HL-60/S4 (cell line): ENCODE results near the gene ST3GAL4.
"Not testable (repeated sequence)": the region's sequence is repeated elsewhere in the genome, so short reads cannot be mapped to it uniquely, and the experiment has no call there.

Experiments
- in situ Hi-C: fragments of 300-500 bp; cut with MboI; formaldehyde crosslinking; loops from 2 replicates; pipeline ENCODE4 v1.14.3; 2022; ENCODE audit warnings: low sequenced_read_pairs

The ST3GAL4 gene

DNA sequence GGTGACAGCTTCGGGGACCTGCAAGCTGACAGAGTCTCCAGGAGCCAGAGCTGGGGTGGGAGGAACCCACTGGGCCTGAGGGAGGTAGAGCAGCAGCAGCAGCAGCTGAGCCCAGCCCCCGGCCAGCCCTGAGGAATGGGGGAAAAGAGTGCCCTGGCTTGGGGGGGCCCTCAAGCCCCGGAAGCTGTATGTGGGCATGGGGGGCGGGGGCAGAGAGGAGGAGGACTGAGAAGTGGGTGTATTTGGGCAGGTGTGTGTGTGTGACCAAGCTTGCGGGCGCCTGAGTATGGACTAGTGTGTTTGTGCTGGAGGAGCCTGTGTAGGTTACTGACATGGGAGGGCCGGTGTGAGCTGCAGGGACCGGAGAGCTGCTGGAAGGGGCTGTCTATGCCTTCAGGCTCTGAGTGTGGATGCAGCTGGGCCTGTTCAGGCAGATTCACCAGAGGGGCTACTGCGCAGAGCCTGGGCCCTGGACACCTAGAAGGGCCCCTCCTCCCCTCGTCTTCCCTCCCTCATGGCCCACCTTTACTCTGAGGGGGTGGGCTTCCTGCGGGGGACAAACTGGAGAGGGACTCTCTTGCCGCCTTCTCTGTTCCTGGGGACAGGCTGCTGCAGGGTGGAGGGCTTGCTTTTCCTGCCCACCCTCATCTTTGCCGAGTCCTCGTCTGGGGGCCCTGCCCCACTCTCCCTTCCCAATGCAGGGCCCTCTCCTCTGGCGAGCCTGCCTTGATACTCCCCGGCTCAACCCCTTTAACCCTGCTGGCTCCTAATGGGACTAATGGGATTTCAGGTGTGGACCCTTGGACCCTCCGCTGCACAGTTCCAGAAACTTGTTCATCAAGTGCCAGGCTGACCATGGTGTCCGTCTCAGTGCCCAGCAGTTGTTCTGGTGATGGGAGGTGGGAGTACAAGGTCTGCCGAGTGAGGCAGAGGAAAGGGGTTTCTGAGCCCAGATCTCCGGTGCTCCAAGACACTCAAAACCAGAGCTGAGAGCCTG, 28.2 kb downstream of the ST3GAL4 start:
- in situ Hi-C loops = no loop called here

DNA sequence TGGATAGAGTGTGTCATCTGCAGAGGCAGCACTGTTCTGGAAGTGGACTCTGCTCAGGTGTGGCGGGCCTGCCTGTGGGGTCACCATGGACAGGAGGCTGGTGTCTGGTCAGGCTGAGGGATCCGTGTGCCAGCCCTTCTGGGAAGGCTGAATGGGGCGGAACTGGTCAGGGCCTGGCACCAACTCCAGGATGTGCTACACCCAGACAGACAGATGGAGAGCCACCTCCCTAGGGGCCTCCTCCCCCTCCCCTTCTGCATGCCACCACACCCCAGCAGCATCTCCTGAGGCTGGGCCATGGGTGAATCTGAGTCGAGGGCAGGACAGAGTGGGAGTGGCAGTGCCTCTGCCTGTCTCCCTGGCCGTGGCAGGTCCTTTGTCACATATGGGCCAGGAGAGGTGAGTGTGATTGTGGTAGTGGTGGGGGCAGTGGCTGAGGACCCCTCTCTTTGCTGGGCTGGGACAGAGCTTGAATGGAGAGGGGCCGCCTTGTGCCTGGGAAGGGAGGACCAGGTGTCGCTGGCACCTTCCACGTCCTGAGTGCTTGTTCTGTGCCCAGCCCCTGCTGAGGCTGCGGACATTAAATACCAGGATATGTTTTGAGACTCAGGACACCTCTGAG, 29.1 kb downstream of the ST3GAL4 start:
- in situ Hi-C loops = no loop called here

DNA sequence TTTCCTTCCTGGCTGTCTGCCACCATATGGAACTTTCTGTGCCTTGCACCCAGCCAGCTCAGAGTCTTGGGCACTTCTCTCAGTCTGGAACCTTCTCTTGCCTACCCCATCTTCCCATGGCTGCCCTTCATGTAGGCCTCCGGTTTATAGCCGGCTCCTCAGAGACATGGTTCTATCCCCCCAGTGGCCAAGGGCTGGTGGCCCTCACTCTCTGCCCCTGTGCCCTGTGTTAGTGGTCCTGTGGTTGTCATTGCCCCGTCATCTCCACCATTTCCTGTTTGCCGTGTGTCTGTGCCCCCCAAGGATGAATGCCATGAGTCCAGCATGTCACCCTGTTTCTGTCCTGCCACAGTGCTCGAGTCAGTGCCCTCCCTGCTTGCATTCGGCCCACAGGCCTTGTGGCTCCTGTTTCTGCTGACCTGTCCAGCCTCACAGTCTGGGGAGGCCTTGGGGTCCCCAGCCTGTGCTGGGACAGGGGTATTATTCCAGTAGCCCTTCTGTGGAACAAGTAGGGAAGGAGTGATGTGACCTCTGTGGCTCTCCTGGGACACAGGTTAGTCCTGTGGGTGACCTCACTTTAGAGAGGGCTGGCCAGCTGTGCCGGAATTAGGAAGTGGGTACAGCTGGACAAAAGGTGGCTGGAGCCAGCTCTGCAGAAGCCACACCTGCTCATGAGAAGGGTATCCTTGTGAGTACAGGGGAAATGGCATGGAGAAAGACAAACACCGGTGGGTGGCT, 30.7 kb downstream of the ST3GAL4 start:
- in situ Hi-C loops = no loop called here

DNA sequence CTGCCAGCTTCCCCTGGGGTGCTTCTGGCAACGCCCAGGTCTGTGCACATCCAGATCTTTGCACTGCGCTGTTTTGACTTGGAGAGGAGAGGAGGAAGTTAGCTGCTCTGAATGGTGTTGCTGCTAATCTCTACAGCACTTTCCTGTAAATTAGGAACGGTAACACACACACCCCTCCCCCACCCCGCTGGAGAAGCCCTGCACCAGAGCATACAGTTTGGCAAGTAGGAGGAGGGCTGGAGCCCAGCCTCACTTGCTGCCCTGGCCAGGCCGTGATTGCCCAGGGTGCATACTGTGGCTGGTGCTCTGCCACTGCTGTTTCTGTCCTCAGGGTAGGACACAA, 31.2 kb downstream of the ST3GAL4 start:
- in situ Hi-C loops = not testable (repeated sequence)

DNA sequence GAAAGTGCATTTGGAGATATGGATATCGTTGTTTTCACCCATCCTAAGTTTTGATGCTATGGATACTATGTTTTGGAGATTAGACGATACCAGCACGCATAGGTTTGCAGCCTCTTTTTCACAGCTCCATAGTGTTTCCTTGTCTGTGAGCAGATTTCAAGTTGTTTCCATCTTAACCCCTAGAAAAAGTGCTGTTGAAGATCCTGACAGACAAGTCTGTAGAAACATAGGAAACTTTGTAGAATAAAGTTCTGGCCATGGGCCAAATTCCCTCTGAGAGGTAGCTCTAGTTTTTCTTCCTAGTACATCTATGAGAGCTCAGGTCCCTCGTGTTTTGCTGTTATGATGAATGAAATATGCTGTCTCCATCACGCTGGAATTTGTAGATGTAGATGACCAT, 32.4 kb downstream of the ST3GAL4 start:
- in situ Hi-C loops = no loop called here

DNA sequence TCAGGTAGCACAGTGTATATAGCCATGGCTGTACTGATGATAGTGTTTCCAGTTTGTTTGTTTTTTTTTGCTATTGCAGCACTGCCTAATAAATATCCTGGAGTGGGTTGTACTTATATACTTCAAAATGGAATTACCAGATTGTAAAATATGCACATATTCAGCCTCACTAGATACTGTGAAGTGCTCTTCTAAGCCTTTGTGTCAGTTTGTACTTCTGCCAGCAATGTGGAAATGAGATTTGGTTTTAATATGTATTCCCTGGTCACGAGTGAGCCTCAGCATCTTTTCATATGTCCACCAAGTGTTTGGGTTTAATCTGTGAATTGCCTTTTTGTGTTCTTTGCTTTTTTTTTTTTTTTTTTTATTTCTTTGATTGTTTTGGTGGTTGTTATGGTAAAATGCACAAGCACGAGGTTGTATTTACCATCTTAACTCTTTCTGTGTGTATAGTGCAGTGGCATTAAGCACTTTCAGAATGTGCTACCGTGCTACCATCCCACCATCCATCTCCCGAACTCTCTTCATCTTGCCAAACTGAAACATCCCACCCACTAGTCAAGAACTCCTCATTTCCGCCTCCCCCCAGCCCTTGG, 34.9 kb downstream of the ST3GAL4 start:
- in situ Hi-C loops = no loop called here

DNA sequence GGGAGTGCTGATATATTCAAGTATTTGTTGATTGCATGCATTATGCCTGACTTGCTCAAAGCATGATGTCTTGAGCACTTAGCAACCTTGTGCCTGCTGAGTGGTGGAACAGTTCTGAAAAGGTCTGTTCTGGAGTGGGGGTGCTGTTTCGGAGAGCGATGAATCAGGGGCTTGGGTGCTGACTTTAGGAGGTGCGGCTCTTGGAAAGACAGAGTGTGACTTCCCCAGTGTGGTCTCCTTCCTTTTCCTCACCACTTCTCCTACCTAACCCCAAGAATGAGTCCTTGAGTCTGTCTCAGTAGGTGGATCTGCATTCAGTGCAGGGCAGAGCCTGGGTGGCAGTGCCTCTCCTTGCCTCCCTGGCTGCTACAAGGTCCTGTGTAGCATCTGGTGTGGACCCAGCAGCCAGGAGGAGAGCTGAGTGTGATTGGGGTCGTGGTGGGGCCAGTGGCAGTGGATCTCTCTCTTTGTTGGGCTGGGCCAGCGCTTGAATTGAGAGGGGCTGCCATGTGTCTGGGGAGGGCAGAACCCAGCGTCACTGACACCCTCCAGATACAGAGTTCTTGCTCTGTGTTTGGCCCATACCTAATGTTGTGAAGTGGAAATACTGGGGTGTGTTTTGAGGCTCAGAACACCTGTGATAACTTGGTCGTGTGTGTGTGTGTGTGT, 35.9 kb downstream of the ST3GAL4 start:
- in situ Hi-C loops = no loop called here

DNA sequence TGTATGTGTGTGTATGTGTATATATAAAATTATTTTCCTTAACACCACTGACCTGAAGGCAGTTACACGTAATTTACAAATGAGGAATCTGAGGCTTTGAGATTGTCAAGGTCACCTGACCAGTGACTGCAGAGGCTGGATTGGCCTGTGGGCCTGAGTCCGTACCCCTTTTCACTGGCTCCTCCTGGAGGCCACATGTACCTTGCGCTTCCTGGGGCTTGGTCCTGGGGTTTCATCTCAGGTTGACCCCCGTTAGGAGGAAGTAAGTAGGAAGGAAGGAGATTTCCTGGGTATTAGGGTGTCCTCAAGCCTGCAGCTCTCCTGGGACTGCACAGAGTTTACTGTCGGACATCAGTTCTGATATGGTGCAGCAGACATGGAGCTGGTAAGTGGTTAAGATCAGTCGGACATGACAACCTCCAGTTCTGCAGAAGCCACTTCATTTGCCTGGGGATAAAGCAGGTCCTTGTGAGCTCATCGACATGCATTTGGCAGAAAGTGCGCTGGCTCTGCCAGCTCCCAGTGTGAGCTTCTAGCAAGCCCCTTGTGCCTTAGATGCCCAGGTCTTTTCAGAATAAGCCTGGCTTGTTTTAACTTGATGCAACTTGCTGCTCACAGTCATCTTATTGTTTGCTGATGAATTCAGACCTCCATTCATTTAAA, 36.6 kb downstream of the ST3GAL4 start:
- in situ Hi-C loops = no loop called here

DNA sequence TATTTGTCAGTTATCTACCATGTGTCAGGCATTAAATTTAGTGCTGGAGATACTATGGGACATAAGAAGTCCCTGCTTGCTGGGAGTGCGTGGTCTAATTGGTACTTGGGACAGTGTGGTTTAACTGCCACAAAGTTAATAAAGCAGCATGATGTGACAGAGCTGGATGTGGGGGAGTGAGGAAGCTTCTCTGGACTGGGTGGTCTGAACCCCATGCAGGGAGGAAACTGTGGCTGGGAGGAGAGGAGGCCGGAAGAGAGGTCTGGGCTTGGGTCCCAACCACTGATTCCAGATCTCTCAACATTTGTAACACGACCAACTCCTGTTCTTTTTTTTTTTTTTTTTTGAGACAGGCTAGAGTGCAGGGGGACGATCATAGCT, 37.1 kb downstream of the ST3GAL4 start:
- in situ Hi-C loops = no loop called here

DNA sequence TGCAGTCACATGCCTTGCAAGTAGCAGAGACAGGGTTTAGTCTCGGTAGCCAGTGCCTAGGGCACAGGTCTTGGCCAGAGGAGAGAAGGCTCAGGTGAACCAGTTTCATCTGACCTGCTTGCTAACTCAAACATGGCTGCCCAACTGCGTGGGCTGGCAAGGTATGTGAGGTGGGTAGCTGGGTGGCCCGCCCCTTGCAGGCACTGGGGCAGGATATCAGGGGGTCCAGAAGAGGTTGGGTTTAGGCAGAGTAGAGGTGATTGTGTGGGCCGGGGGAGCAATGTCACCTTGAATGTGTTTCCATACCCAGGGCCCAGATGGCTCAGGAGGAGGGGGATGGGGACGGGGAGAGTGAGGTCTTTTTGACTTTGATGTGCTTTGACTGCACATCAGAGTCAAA, 37.7 kb downstream of the ST3GAL4 start:
- in situ Hi-C loops = no loop called here

DNA sequence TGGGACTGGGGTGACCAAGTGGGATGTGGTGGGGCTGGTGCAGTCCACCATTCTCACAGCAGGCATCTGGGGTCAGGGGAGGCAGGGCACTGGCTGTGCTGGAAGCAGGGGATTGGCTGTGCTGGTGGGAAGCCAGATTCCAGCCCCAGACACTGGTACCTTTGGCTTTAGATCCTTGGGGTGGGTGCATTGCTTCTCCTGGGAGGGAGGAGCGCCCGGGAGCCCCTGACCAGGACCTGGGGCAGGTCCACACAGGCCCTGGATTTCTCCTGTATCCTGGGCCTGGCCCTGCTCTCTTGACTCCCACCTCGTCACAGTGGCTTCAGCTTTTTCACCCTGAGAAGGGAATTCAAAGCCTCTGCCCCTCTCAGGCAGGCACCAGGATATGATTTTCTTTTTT, 38.5 kb downstream of the ST3GAL4 start:
- in situ Hi-C loops = no loop called here

DNA sequence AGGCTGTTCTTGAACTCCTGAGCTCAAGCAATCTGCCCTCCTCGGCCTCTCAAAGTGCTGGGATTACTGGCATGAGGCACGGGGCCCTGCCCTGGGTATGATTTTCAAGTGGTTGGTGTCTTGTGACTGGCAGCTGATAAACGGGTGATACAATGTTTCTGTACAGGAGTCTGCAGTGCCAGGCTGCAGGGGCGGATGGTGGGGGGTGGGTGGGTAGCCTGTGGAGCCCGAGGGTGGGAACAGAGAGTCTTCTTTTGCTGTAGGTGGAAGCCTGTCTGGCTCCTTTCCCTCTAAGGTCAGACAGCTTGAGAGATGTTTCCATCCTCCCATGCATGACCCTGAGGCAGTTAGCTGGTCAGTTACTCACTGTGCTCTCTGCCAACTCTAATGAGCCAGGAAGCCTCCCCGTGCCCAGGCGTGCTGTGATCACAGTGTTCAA, 39.2 kb downstream of the ST3GAL4 start:
- in situ Hi-C loops = not testable (repeated sequence)

DNA sequence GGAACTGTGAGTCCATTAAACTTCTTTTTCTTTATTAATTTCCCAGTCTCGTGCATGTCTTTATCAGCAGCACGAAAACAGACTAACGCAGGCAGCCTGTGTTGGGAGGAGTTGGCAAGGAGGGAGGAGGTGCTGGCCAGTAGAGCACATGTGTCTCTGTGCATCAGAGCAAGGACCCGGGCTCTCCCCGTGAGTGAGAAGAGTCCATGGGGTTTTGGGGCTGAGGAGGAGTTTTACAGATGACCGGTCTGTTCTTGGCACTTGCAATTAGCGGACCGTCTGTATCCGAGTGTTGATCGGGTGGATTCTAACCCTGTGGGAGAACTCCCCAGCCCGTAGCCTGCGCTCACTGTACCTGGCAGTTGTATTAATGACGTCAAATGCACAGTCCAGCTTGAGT, 40.3 kb downstream of the ST3GAL4 start:
- in situ Hi-C loops = not testable (repeated sequence)

DNA sequence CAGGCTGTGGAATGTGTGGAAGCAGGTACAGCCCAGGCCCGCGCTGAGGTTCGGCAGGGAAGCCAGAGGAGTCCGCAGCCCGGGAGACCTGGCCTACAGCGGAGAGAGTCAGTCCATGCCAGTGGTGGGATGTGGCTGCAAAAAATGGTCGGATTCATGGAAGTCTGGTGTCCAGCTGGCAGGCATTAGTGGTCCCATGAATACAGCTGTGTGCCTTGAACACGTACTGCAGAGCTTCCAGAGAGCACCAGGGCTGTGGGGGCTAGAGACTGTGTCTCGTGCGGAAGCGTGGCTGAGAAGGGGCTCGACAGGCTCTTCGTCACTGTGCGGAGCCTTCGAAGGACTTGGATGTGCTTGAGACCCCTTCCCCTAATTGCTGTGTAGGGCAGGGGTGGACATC, 40.8 kb downstream of the ST3GAL4 start:
- in situ Hi-C loops = not testable (repeated sequence)

DNA sequence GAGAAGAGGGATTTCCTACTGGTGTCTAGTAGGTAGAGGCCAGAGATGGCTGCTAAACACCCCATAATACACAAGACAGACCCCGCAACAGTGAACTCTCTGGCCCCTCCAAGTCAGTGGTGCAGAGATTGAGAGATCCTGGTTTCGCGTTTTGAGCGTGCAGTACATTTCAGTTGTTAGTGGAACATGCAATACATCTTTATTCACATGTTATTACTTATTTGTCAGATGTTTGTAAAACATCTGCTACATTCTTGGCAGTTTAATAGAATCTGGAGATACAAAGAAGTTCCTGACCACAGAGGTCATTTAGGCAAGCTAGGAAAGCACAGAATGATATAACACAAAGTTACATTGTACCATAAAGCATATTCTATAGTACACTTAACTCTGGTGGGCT, 41.5 kb downstream of the ST3GAL4 start:
- in situ Hi-C loops = no loop called here

DNA sequence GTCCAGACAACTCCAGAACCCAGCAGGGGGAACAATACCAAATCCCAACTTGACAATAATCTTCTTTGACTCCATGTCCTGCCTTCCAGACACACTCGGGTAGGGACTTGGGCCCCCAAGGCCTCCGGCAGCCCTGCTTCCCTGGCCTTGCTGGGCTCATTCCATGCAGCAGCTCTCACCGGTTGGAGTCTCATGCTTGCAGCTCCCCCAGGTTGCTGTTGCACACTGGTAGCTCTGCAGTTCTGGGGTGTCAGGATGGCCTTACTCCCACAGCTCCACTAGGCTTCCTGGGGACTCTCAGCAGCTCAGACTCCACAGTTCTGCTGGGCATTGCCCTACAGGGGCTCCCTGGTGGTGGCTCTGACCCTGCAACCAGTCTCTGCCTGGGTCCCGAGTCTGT, 42.8 kb downstream of the ST3GAL4 start:
- in situ Hi-C loops = no loop called here

DNA sequence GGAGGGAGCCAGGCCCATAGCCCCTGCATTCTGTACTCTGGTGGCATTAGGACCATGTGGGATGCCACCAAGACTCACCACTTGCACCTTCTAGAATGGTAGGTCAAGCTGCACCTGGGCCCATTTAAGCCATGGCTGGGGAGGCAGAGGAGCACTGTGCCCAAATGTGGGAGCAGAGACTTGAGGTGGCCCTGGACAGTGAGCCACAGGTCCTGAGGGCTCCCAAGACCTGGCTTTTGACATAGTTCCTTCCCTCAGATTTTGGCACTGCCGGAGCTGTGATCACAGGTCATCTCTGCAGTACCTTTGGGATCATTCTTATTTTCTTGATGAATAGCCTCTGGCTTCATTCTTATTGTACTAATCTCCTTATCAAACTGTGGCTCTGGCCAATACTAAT, 43.2 kb downstream of the ST3GAL4 start:
- in situ Hi-C loops = no loop called here

DNA sequence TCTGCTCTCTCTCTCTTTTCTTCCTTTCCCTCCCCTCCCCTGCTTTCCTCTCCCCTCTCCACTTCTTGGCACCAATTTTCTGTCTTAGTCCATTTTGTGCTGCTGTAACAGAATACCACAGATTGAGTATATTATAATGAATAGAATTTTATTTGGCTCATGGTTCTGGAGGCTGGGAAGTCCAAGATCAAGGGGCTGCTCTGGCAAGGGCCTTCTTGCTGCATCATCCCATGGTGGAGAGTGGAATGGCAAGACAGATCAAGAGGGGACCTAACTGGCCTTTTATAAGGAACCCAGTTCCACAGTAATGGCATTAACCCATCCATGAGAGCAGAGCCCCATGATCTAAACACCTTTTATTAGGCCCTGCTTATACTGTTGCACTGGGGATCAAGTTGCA, 44.5 kb downstream of the ST3GAL4 start:
- in situ Hi-C loops = no loop called here

DNA sequence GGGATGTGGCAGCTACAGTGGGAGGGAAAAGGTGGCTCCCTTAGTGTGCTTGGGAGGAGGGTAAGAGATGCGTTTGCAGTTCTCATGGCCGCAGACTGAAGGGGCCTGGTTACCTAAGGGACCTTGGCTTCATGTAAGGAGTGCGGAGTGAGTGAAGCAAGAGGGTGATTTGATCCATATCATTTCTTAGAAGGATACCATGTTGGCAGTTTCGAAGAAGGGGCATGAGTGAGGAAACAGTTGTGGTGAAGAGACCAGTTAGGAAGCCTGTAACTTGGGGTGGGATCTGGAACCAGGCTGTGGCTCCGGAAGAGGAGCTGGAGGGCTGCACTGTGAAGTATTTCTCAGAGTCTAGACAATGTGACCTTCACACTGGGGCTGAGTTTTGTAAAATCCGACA, 45.0 kb downstream of the ST3GAL4 start:
- in situ Hi-C loops = no loop called here

DNA sequence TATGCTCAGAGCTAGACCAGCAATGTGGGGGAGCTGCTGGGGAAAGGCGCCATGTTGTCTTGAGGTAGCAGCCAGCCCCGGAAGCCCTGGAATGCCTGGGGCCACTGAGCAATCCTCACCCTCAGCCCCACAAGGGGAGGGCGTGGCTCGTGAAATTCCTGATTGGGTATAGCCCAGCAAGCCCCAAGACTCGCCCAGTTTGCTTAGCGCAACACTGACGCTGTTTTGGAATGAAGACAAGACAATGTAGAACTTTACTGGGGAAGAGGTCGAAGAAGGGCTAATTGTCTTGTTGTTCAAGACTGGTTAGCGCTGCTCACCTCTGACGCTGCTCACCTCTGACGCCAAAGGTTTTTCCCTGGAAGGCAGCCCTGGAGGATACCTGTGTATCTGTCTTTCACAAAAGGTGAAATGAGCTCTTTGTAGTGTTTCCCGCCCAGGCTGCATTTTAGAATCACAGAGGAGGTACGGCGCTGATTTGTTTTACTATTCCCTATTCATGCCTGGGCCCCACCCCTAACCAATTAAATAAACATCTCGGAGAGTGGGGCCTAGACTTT, 47.6 kb downstream of the ST3GAL4 start:
- in situ Hi-C loops = no loop called here
